K562 (cell line): Measurements from ENCODE around the gene MAD2L1BP. TPM values are rescaled to one million over a fixed set of nuclear protein-coding genes. Genes with fewer than 3 reads are reported as not detected.

Source experiments
- ARID1B ChIP-seq: fragments of 450-650 bp; IDR thresholded peaks from 2 replicates; pipeline ENCODE4 v1.6.1; 2016; ENCODE audit warnings: antibody characterized with exemption, mild to moderate bottlenecking, inconsistent platforms
- ATF3 ChIP-seq, 2 experiments: fragments of 450-650 bp in 1 of 2; sonication (generic) in 1 of 2; formaldehyde crosslinking in 1 of 2; IDR thresholded peaks in 1 of 2; conservative IDR thresholded peaks in 1 of 2; 2 replicates each; pipeline versions ENCODE4 v1.6.1 to v1.8.1; 2016 to 2023; ENCODE audit warnings: mild to moderate bottlenecking in 2 of 2, moderate library complexity in 2 of 2, inconsistent platforms in 1 of 2, missing genetic modification reagents in 1 of 2
- EHMT2 ChIP-seq: fragments of 450-650 bp; IDR thresholded peaks from 2 replicates; pipeline ENCODE4 v1.6.1; 2018; ENCODE audit warnings: antibody characterized with exemption
- GABPA ChIP-seq: fragments of 200-800 bp; sonication (Bioruptor generic); conservative IDR thresholded peaks from 2 replicates; pipeline ENCODE4 v1.6.1; 2016; ENCODE audit warnings: low read depth, missing genetic modification characterization, missing compliant biosample characterization
- IRF9 ChIP-seq: fragments of 450-650 bp; IDR thresholded peaks from 2 replicates; pipeline ENCODE4 v1.6.1; 2016; ENCODE audit warnings: missing biosample characterization, missing genetic modification characterization
- NCOA1 ChIP-seq: fragments of 450-650 bp; IDR thresholded peaks from 2 replicates; pipeline ENCODE4 v1.6.1; 2016; ENCODE audit warnings: low read depth
- POLR2A ChIP-seq: fragments of 450-650 bp; conservative IDR thresholded peaks from 2 replicates; pipeline ENCODE4 v1.6.1; 2016
- PTTG1 ChIP-seq: fragments of 450-650 bp; IDR thresholded peaks from 2 replicates; pipeline ENCODE4 v1.6.1; 2016; ENCODE audit warnings: low read depth, mild to moderate bottlenecking, missing genetic modification characterization, missing compliant biosample characterization
- RREB1 ChIP-seq: fragments of 250-450 bp; sonication (Bioruptor Pico); IDR thresholded peaks from 2 replicates; pipeline ENCODE4 v1.4.0; 2020
- TAF9B ChIP-seq: fragments of 450-650 bp; IDR thresholded peaks from 2 replicates; pipeline ENCODE4 v1.6.1; 2018; ENCODE audit warnings: mild to moderate bottlenecking; ENCODE audit not compliant: partially characterized antibody
- ZBTB26 ChIP-seq: fragments of 450-650 bp; formaldehyde crosslinking; IDR thresholded peaks from 2 replicates; pipeline ENCODE4 v1.4.0; 2022; ENCODE audit warnings: missing genetic modification characterization
- ZNF277 ChIP-seq: fragments of 250-450 bp; sonication (Bioruptor Pico); IDR thresholded peaks from 2 replicates; pipeline ENCODE4 v1.8.0; 2022; ENCODE audit warnings: inconsistent platforms, mild to moderate bottlenecking, moderate library complexity, borderline replicate concordance
- ZNF395 ChIP-seq: fragments of 200-800 bp; sonication (Bioruptor generic); IDR thresholded peaks from 2 replicates; pipeline ENCODE4 v1.6.1; 2017; ENCODE audit warnings: missing genetic modification characterization, missing compliant biosample characterization
- ZNF584 ChIP-seq: fragments of 200-800 bp; sonication (Bioruptor generic); IDR thresholded peaks from 2 replicates; pipeline ENCODE4 v1.6.1; 2016; ENCODE audit warnings: low read depth, mild to moderate bottlenecking, missing genetic modification characterization, missing compliant biosample characterization
- polyA plus RNA-seq, 8 experiments: library from polyadenylated mRNA; depleted of rRNA in 4 of 8; stranded (reverse) in 5 of 8; unstranded in 3 of 8; fragments of >200 nt; fragmentation: Nextera tagmentation in 2 of 8; fragmentation: Illumina TruSeq in 1 of 8; extraction: Ambion mirVana in 2 of 8; extraction: Trizol in 1 of 8; gene quantifications; 2 replicates each; pipeline versions ENCODE4 v1.2.1 to v1.2.3, GENCODE V29; 2011 to 2014; ENCODE audit warnings: inconsistent platforms in 1 of 8, missing spikeins in 1 of 8
- total RNA-seq, 7 experiments: library from RNA; depleted of rRNA in 6 of 7; stranded (reverse); fragments of >200 nt in 6 of 7; fragmentation: Illumina TruSeq in 2 of 7; extraction: Trizol in 2 of 7; gene quantifications; 2 replicates each; pipeline versions ENCODE4 v1.2.1 to v1.2.3, GENCODE V29; 2011 to 2021; ENCODE audit warnings: low replicate concordance in 1 of 7

MAD2L1BP gene
- total and polyA plus RNA-seq, 9 of the 15 experiments (the other 6 are each of a cell fraction or from before 2014, with no cell fraction given), result 69.7 to 321 (median 111) TPM

- peak; percentile 91 for TF ChIP-seq ZBTB26 (CRISPR knock-in tag)
- no peak for TF ChIP-seq GABPA (tag)
- peak; percentile 84 for TF ChIP-seq ZNF584 (CRISPR knock-in tag)
- TF ChIP-seq RREB1 (CRISPR knock-in tag), result peak; percentile 68; the same call in 1 of the 2 replicates
- no peak for TF ChIP-seq ZNF395 (CRISPR knock-in tag)
- TF ChIP-seq POLR2A, result peak; percentile 81
- no peak for TF ChIP-seq ZNF277 (CRISPR knock-in tag)
- no peak for TF ChIP-seq TAF9B
- TF ChIP-seq NCOA1, result peak; percentile 73
- peak; percentile 74 for TF ChIP-seq PTTG1 (tag)
- peak; percentile 99 for TF ChIP-seq ATF3 (IDR thresholded peaks at IDR 0.05)
- peak; percentile 97 for TF ChIP-seq ATF3 (CRISPR knock-in tag; conservative IDR thresholded peaks at IDR 0.05)
- no peak for TF ChIP-seq EHMT2
- TF ChIP-seq IRF9 (tag), result peak; percentile 92
- peak; percentile 83 for TF ChIP-seq ARID1B
These were observed 8.4 kb upstream of the MAD2L1BP start (continued) for GRCh38 chr6:43627008-43627825.
